ENCODE measurements around the gene MAGEA3.
"Not testable (repeated sequence)": the region's sequence is repeated elsewhere in the genome, so short reads cannot be mapped to it uniquely, and the experiment has no call there.

MAGEA3 gene

GRCh38 chrX:152736528-152736927, 37.9 kb downstream of the MAGEA3 start:
- DNase-seq, result not testable (repeated sequence)

- no peak for DNase-seq
These were observed 40.0 kb downstream of the MAGEA3 start for GRCh38 chrX:152738560-152738959.

Data from stimulated activated CD8-positive, alpha-beta memory T cell treated with anti-CD3 and anti-CD28 coated beads, Interleukin-4, amount 100 ng/mL, for 48 hours (primary cell).